H1 (cell line): Measurements from ENCODE around the gene ZNF24. TPM values are rescaled to one million over a fixed set of nuclear protein-coding genes. Genes with fewer than 3 reads are reported as not detected.

Source experiments
- CTCF ChIP-seq, 3 experiments: IDR thresholded peaks; 1 replicate in 2 of 3; 2 replicates in 1 of 3; pipeline versions ENCODE4 v1.5.1 to v1.6.1; 2011; ENCODE audit warnings: low read length in 3 of 3, mild to moderate bottlenecking in 3 of 3, inconsistent platforms in 2 of 3, low read depth in 1 of 3, moderate library complexity in 1 of 3; ENCODE audit not compliant: insufficient read depth in 1 of 3; ENCODE audit errors: control extremely low read depth in 1 of 3
- EGR1 ChIP-seq: IDR thresholded peaks from 2 replicates; pipeline ENCODE4 v1.6.1; 2011; ENCODE audit warnings: low read depth, low read length, borderline replicate concordance
- polyA plus RNA-seq, 7 experiments: library from polyadenylated mRNA; depleted of rRNA in 3 of 7; stranded (reverse) in 5 of 7; unstranded in 2 of 7; fragments of >200 nt in 5 of 7; fragments of 200-250 nt in 2 of 7; gene quantifications; 1 replicate in 5 of 7; 2 replicates in 1 of 7; 4 replicates in 1 of 7; pipeline versions ENCODE4 v1.2.1 to v1.2.3, GENCODE V29; 2011 to 2013; ENCODE audit warnings: missing spikeins in 2 of 7, mixed read lengths in 2 of 7
- total RNA-seq: library from RNA; stranded (reverse); fragmentation: NEBNext Ultra II Directional; extraction: Animal tissue kit (Norgen Biotek cat#: 25700); gene quantifications from 2 replicates; pipeline ENCODE4 v1.2.1, GENCODE V29; 2021

The ZNF24 gene
- total and polyA plus RNA-seq, 2 of the 8 experiments (the other 6 are each of a cell fraction or from before 2014, with no cell fraction given): 12.5 to 56.9 TPM

- TF ChIP-seq CTCF (IDR thresholded peaks at IDR 0.05; ENCODE audit: control extremely low read depth in 1 of 3, insufficient read depth in 1 of 3, low read depth in 1 of 3, low read length in 3 of 3): no peak
- no peak for TF ChIP-seq EGR1
- TF ChIP-seq, all 59 proteins: peak for 0
These were observed 21.4 kb downstream of the ZNF24 start (continued) for GRCh38 chr18:35322486-35323458.
